GM12891 (cell line): ENCODE data around the gene RPS5.

Source experiments
- POLR2A ChIP-seq: IDR thresholded peaks from 2 replicates; pipeline ENCODE4 v1.6.1; 2011; ENCODE audit warnings: low read depth, low read length, control low read depth
- SPI1 ChIP-seq: IDR thresholded peaks from 2 replicates; pipeline ENCODE4 v1.6.1; 2011; ENCODE audit warnings: low read depth, low read length, control low read depth

- TF ChIP-seq SPI1, result no peak
- no peak for TF ChIP-seq POLR2A
Measured at GRCh38 chr19:58345558-58345957, 41.5 kb upstream of the RPS5 start.
